Right atrium auricular region (tissue), 2 donors: ENCODE results near the gene TNNT2. TPM values are rescaled to one million over a fixed set of nuclear protein-coding genes. Genes with fewer than 3 reads are reported as not detected.
A peak's percentile ranks its signal among the peaks of the same experiment; 100 is the strongest.

Experiments
- DNase-seq: peaks from one replicate; pipeline ENCODE4 v3.0.0-alpha.2; 2019; ENCODE audit warnings: low spot score
- H3K27ac ChIP-seq, 2 donors: fragments of 200-600 bp; sonication (generic); 1 replicate in 1 of 2; 2 replicates in 1 of 2; pipeline ENCODE4 v1.5.1; 2016 to 2019
- H3K27me3 ChIP-seq, 2 donors: fragments of 200-600 bp; sonication (generic); one replicate each; pipeline versions ENCODE4 v1.5.1 to v1.6.0; 2017 to 2019
- H3K36me3 ChIP-seq: fragments of 200-600 bp; sonication (generic); one replicate; pipeline ENCODE4 v1.5.1; 2016
- H3K4me1 ChIP-seq, 2 donors: fragments of 200-600 bp; sonication (generic); one replicate each; pipeline versions ENCODE4 v1.5.1 to v1.6.0; 2017 to 2019
- H3K4me3 ChIP-seq, 2 donors: fragments of 200-600 bp; sonication (generic); 1 replicate in 1 of 2; 2 replicates in 1 of 2; pipeline ENCODE4 v1.5.1; 2017 to 2019; ENCODE audit warnings: mild to moderate bottlenecking in 1 of 2, moderate library complexity in 1 of 2
- H3K9me3 ChIP-seq, 2 donors: fragments of 200-600 bp; sonication (generic); one replicate each; pipeline ENCODE4 v1.5.1; 2019
- CTCF ChIP-seq, 2 donors: fragments of 200-600 bp; sonication (generic); IDR thresholded peaks; one replicate each; pipeline ENCODE4 v1.5.1; 2019; ENCODE audit warnings: antibody characterized with exemption in 2 of 2
- total RNA-seq, 2 donors: library from RNA; depleted of rRNA; stranded (reverse); fragments of >200 nt; gene quantifications; one replicate each; pipeline ENCODE4 v1.1.0, GENCODE V29; 2016

The TNNT2 gene
- total RNA-seq, 2 donors from 2014 or later, result 4,112 to 12,321 TPM

DNA sequence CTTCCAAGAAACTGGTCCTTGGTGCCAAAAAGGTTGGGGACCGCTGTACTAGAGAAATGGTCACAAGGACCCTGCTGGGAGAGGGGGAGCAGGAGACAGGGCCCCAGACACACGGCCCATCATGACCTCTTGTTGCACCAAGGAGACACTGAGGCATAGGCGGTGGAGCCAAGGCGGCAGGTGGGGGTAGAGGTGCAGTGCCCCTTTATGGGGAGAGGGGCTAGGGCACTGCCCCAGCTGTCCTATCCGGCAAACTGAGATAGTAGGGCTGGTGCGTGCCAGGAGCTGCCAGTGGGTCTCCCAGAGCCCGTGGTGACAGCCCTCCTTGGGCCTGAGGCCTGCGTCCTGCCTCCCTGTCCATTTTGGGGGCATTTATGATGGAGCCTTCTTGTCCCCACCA is 20.3 kb downstream of the TNNT2 start:
- no peaks in the 10 kb centered on the region for H3K27me3 ChIP-seq
- H3K9me3 ChIP-seq, result no peaks in the 10 kb centered on the region
- peaks cover 0 to 16% of the 10 kb centered on the region in 2 donors for H3K4me1 ChIP-seq
- peak overlapping the region; percentile 12 to 60 for H3K27ac ChIP-seq
- no peak for DNase-seq
- TF ChIP-seq CTCF (IDR thresholded peaks at IDR 0.05), result no peak
- H3K4me3 ChIP-seq, result no peak overlapping the region
- H3K36me3 ChIP-seq, result peaks cover 36% of the 10 kb centered on the region

GRCh38 chr1:201356701-201357100 is 20.8 kb downstream of the TNNT2 start:
- TF ChIP-seq CTCF (IDR thresholded peaks at IDR 0.05), result no peak
- Histone ChIP-seq H3K4me1 (peaks cover 0 to 16% of the 10 kb centered on the region in 2 donors), H3K27me3 (no peaks in the 10 kb centered on the region), H3K4me3 (no peak overlapping the region), H3K27ac (peak overlapping the region; percentile 12 to 60), H3K36me3 (peaks cover 31% of the 10 kb centered on the region), H3K9me3 (no peaks in the 10 kb centered on the region)
- DNase-seq, result no peak

DNA sequence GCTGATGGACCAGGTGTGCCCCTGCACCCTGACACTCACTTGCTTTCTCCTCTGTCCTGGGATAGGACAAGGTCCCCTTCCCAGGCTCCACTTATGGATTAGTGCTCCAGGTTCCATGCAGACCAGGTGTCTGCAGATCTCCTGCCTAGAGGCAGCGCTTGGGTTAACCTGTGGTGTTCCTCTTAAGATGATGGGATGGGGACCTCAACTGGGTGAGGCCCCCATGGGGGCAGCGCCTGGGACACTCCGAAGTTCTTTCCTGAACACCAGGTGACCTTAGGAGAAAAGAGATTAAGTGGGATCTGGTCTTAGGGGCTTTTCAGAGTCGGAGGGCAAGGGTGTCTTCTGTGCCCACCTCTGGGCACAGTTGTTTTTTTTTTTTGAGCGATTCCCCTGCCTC is 21.2 kb downstream of the TNNT2 start:
- H3K27me3 ChIP-seq, result no peaks in the 10 kb centered on the region
- no peaks in the 10 kb centered on the region for H3K9me3 ChIP-seq
- H3K4me1 ChIP-seq, result peaks cover 0 to 16% of the 10 kb centered on the region in 2 donors
- H3K4me3 ChIP-seq, result no peak overlapping the region
- no peak for TF ChIP-seq CTCF (IDR thresholded peaks at IDR 0.05)
- DNase-seq, result no peak
- H3K27ac ChIP-seq, result peak overlapping the region; percentile 7 to 60
- H3K36me3 ChIP-seq, result peaks cover 26% of the 10 kb centered on the region

DNA sequence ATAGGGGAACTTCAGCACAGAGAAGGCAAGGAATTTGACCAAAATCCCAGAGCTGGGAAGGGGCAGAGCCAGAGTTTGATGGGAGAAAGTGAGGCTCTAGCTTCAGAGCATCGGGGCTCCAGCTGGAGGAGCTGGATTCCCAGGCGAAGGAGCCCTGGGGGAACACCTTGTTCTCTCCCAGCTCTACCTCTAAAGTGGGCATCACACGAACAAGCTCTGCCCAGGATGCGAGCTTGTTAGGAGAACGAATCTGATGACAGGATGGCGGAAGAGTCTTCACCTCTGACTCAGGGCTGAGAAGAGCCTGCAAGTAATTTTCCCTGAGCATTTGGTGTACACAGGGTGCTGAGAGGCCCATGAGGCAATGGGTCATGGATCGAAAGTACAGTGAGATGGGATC is 22.0 kb downstream of the TNNT2 start:
- H3K9me3 ChIP-seq, result no peaks in the 10 kb centered on the region
- DNase-seq, result no peak
- no peaks in the 10 kb centered on the region for H3K27me3 ChIP-seq
- peak overlapping the region; percentile 7 to 35 for H3K27ac ChIP-seq
- no peak for TF ChIP-seq CTCF (IDR thresholded peaks at IDR 0.05)
- H3K36me3 ChIP-seq, result peaks cover 19% of the 10 kb centered on the region
- no peak overlapping the region for H3K4me3 ChIP-seq
- H3K4me1 ChIP-seq, result peaks cover 0 to 16% of the 10 kb centered on the region in 2 donors

- Histone ChIP-seq H3K9me3 (no peaks in the 10 kb centered on the region), H3K27me3 (no peaks in the 10 kb centered on the region), H3K4me1 (peaks cover 0 to 16% of the 10 kb centered on the region in 2 donors), H3K4me3 (no peak overlapping the region), H3K27ac (peak overlapping the region; percentile 7 to 35), H3K36me3 (peaks cover 13% of the 10 kb centered on the region)
- TF ChIP-seq CTCF (IDR thresholded peaks at IDR 0.05), result no peak
- DNase-seq, result no peak
Observed at GRCh38 chr1:201354901-201355295, 22.6 kb downstream of the TNNT2 start.
